Activated naive CD8-positive, alpha-beta T cell treated with anti-CD3 and anti-CD28 coated beads for 36 hours (primary cell): ENCODE measurements around the gene IL17RE. TPM values are rescaled to one million over a fixed set of nuclear protein-coding genes. Genes with fewer than 3 reads are reported as not detected.
A peak's percentile ranks its signal among the peaks of the same experiment; 100 is the strongest.

Experiments used
- DNase-seq: peaks from one replicate; pipeline ENCODE4 v3.0.0; 2021
- H3K27ac Mint-ChIP-seq: one replicate; pipeline ENCODE4 v1.8.0; 2022; ENCODE audit warnings: mild to moderate bottlenecking, moderate library complexity, mixed read lengths
- H3K27me3 Mint-ChIP-seq: one replicate; pipeline ENCODE4 v1.8.0; 2022; ENCODE audit warnings: mild to moderate bottlenecking, mixed read lengths
- H3K36me3 Mint-ChIP-seq: one replicate; pipeline ENCODE4 v1.8.0; 2021; ENCODE audit warnings: mild to moderate bottlenecking, mixed read lengths
- H3K4me1 Mint-ChIP-seq: one replicate; pipeline ENCODE4 v1.8.0; 2021; ENCODE audit warnings: mixed read lengths
- H3K4me3 Mint-ChIP-seq: one replicate; pipeline ENCODE4 v1.8.0; 2022; ENCODE audit warnings: mild to moderate bottlenecking, moderate library complexity, mixed read lengths
- H3K9me3 Mint-ChIP-seq: one replicate; pipeline ENCODE4 v1.8.0; 2022; ENCODE audit warnings: mixed read lengths
- total RNA-seq, 2 experiments: library from RNA; stranded (reverse); gene quantifications; one replicate each; pipeline ENCODE4 v1.2.3, GENCODE V29; 2021

Gene IL17RE
- total RNA-seq, 2 experiments from 2014 or later: 1.2 to 1.8 TPM

GRCh38 chr3:9946112-9947024, 43.7 kb downstream of the IL17RE start:
- peak overlapping the region; percentile 78 for H3K4me3 Mint-ChIP-seq
- H3K27ac Mint-ChIP-seq: peak overlapping the region; percentile 83
- H3K9me3 Mint-ChIP-seq: no peaks in the 10 kb centered on the region
- H3K36me3 Mint-ChIP-seq: peaks cover 11% of the 10 kb centered on the region
- no peaks in the 10 kb centered on the region for H3K27me3 Mint-ChIP-seq
- H3K4me1 Mint-ChIP-seq: peaks cover 8% of the 10 kb centered on the region
- DNase-seq: peak; percentile 87

GRCh38 chr3:9947025-9947995, 44.7 kb downstream of the IL17RE start:
- Mint-ChIP-seq H3K4me3 (no peak overlapping the region), H3K27me3 (no peaks in the 10 kb centered on the region), H3K27ac (no peak overlapping the region), H3K36me3 (peaks cover 11% of the 10 kb centered on the region), H3K9me3 (no peaks in the 10 kb centered on the region), H3K4me1 (peaks cover 11% of the 10 kb centered on the region)
- DNase-seq: no peak

GRCh38 chr3:9948586-9948985, 45.9 kb downstream of the IL17RE start:
- H3K36me3 Mint-ChIP-seq: peaks cover 11% of the 10 kb centered on the region
- no peak for DNase-seq
- H3K27ac Mint-ChIP-seq: no peak overlapping the region
- peaks cover 11% of the 10 kb centered on the region for H3K4me1 Mint-ChIP-seq
- no peaks in the 10 kb centered on the region for H3K9me3 Mint-ChIP-seq
- H3K27me3 Mint-ChIP-seq: no peaks in the 10 kb centered on the region
- no peak overlapping the region for H3K4me3 Mint-ChIP-seq

GRCh38 chr3:9949115-9949514, 46.5 kb downstream of the IL17RE start:
- peaks cover 10% of the 10 kb centered on the region for H3K36me3 Mint-ChIP-seq
- no peak for DNase-seq
- H3K4me1 Mint-ChIP-seq: peaks cover 11% of the 10 kb centered on the region
- no peak overlapping the region for H3K27ac Mint-ChIP-seq
- no peak overlapping the region for H3K4me3 Mint-ChIP-seq
- H3K9me3 Mint-ChIP-seq: no peaks in the 10 kb centered on the region
- H3K27me3 Mint-ChIP-seq: no peaks in the 10 kb centered on the region

- Mint-ChIP-seq H3K36me3 (peaks cover 7% of the 10 kb centered on the region), H3K4me1 (peaks cover 11% of the 10 kb centered on the region), H3K27ac (no peak overlapping the region), H3K27me3 (no peaks in the 10 kb centered on the region), H3K9me3 (no peaks in the 10 kb centered on the region), H3K4me3 (no peak overlapping the region)
- no peak for DNase-seq
Observed at GRCh38 chr3:9949626-9950025, 47.0 kb downstream of the IL17RE start.

- peak; percentile 22 for DNase-seq
- Mint-ChIP-seq H3K27me3 (no peaks in the 10 kb centered on the region), H3K4me3 (peak overlapping the region; percentile 85)
Observed at GRCh38 chr3:9951126-9951525, 48.5 kb downstream of the IL17RE start.

GRCh38 chr3:9951598-9951961, 48.9 kb downstream of the IL17RE start:
- Mint-ChIP-seq H3K27ac (peak overlapping the region; percentile 65), H3K36me3 (peaks cover 3% of the 10 kb centered on the region), H3K9me3 (no peaks in the 10 kb centered on the region), H3K4me3 (peak overlapping the region; percentile 85), H3K4me1 (peaks cover 11% of the 10 kb centered on the region), H3K27me3 (no peaks in the 10 kb centered on the region)
- no peak for DNase-seq

More at GRCh38 chr3:9951126-9951525, 48.5 kb downstream of the IL17RE start:
- peak overlapping the region; percentile 65 for H3K27ac Mint-ChIP-seq
- peaks cover 4% of the 10 kb centered on the region for H3K36me3 Mint-ChIP-seq
- no peaks in the 10 kb centered on the region for H3K9me3 Mint-ChIP-seq
- H3K4me1 Mint-ChIP-seq: peaks cover 11% of the 10 kb centered on the region

- H3K4me3 Mint-ChIP-seq: peak within 1 kb of the TSS; percentile 85
- no peaks in the 10 kb centered on the region for H3K9me3 Mint-ChIP-seq
- peaks cover 13% of the 10 kb centered on the region for H3K4me1 Mint-ChIP-seq
- peak within 1 kb of the TSS; percentile 65 for H3K27ac Mint-ChIP-seq
- peaks cover 3% of the 10 kb centered on the region for H3K36me3 Mint-ChIP-seq
- DNase-seq: peak; percentile 76
- H3K27me3 Mint-ChIP-seq: no peaks in the 10 kb centered on the region
Observed at GRCh38 chr3:9951962-9952805, 49.5 kb downstream of the IL17RE start, which contains the start of gene PRRT3. PRRT3 (minus strand) TSS chr3:9952408; CDS start chr3:9950115, 2,293 bp downstream.

GRCh38 chr3:9955067-9955502, 52.4 kb downstream of the IL17RE start:
- no peak overlapping the region for H3K4me3 Mint-ChIP-seq
- no peaks in the 10 kb centered on the region for H3K9me3 Mint-ChIP-seq
- no peak overlapping the region for H3K27ac Mint-ChIP-seq
- DNase-seq: no peak
- peaks cover 3% of the 10 kb centered on the region for H3K36me3 Mint-ChIP-seq
- H3K27me3 Mint-ChIP-seq: no peaks in the 10 kb centered on the region
- peaks cover 16% of the 10 kb centered on the region for H3K4me1 Mint-ChIP-seq

- Mint-ChIP-seq H3K36me3 (peaks cover 3% of the 10 kb centered on the region), H3K4me1 (peaks cover 14% of the 10 kb centered on the region), H3K4me3 (no peak overlapping the region), H3K27ac (peak overlapping the region; percentile 7), H3K9me3 (no peaks in the 10 kb centered on the region), H3K27me3 (no peaks in the 10 kb centered on the region)
- no peak for DNase-seq
Observed at GRCh38 chr3:9955611-9956352, 53.1 kb downstream of the IL17RE start.

GRCh38 chr3:9957214-9957613, 54.6 kb downstream of the IL17RE start:
- Mint-ChIP-seq H3K27ac (no peak overlapping the region), H3K36me3 (no peaks in the 10 kb centered on the region), H3K9me3 (no peaks in the 10 kb centered on the region), H3K4me3 (no peak overlapping the region), H3K4me1 (peaks cover 5% of the 10 kb centered on the region), H3K27me3 (no peaks in the 10 kb centered on the region)
- DNase-seq: no peak

- Mint-ChIP-seq H3K4me3 (no peak overlapping the region), H3K36me3 (peaks cover 10% of the 10 kb centered on the region), H3K4me1 (no peaks in the 10 kb centered on the region), H3K27ac (no peak overlapping the region), H3K27me3 (no peaks in the 10 kb centered on the region), H3K9me3 (no peaks in the 10 kb centered on the region)
- no peak for DNase-seq
Observed at GRCh38 chr3:9965200-9965875, 62.7 kb downstream of the IL17RE start.
